Stimulated activated CD8-positive, alpha-beta memory T cell treated with anti-CD3 and anti-CD28 coated beads, Interleukin-7, amount 100 ng/mL, for 24 hours (primary cell): ENCODE data around the gene PBX3.

Experiments used
- DNase-seq: peaks from one replicate; pipeline ENCODE4 v3.0.0-alpha.2; 2020; ENCODE audit warnings: low read depth

Gene PBX3

DNA sequence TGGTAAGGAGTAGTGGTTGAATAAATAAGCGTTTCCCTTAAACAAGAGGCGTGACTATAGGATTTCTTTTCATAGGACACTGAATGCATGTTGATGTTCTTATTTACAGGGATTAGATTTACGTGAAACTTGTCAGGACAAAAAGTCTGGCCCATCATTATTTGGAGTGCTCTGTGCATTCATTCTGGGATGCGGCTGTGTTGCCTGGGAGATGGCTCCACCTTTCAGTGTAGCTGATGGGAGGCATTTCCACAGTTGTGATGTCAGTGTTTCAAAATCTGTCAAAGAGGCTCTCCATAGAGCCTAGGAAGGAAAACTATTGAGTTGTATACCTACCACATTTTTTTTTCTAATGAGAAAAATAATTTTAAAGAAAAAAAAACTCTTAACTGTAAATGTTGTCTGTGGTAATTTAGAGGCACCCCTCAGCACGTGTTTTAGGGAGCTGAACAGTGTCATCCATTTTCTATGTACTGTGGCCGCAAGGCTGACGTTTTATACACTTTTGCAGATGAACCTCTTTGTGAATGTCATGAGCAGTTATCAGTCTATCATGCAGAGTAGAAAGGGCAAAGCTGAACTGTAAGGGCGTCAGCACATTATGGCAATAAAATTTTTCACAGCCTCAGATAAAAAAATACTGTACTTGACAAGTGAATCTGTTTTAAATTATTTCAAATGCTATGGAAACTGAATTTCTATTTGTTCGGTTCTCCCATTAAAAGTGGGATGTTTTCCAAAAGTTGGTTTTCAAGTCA lies 202.7 kb downstream of the PBX3 start:
- DNase-seq = no peak

DNA sequence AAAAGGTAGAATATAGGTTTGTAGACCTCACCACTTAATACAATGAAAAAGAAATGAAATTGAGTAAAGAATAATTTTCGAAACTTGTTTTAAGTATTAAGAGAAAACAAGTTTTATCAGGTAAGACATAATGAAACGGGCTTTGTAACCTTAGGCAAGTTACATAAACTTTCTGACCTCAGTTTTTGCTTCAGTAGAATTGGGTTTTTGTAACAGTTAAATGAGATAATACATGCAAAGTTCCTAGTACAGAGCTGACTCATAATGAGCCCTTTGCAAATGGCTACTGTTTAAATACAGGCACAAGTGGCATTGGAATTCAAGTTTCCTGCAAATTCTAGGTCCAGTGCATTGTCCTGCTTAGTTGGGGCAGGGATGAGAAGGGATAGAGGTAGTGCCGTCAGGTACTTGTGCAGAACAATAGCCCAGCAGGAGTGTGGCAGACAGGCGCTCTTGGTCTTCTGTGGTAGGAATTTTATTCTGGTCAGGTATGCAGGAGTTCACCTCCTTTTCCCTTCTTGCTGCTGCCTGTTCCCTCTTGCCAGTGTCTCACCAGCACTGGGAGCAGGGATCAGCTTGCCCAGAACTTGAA lies 203.8 kb downstream of the PBX3 start:
- DNase-seq = no peak

DNA sequence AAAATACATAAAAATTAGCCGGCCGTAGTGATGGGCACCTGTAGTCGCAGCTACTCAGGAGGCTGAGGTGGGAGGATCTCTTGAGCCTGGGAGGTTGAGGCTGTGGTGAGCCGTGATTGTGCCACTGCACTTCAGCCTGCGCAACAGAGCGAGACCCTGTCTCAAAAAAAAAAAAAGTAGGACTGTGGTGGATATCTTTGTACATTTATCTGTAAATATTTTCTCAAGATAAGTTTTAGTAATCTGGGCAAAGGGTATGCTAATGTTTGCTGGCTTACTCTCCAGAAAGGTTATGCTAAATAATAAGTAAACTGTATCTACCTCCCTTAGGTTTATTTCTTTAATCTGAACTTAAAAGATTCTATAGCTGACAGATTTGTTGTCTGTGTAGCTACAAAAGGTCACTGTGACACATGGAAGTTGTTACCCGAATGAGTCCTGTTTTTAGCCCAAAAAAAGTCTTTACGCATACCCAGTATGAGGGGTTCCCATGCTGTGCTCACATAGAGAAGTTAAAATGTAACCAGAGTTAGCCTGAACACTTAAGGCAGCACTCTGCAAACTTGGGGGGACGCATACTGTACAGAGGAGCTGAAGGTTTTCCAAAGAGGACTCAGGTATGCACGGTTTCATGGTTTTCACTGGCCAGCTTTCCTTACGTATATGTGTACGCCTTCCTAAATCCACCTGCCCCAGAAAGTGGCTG lies 206.3 kb downstream of the PBX3 start:
- DNase-seq = no peak

DNA sequence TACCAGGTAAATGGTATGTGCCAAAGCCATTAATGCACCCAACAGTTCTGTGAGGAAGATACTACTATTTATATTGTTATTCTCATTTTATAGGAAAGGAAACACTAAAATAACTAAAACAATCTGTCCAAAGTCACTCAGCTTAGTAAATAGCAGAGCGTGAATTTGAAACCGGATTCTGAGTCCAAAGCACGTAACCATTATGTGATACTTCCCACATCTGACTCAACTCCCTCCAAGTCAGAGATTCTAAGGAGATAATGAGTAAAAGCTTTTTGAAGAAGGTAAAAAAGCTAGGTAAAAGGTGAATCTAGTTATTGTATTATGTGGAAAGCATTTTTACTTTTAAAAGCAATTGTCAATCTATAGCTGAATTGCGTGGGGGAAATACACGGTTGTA lies 208.9 kb downstream of the PBX3 start:
- DNase-seq = no peak

DNA sequence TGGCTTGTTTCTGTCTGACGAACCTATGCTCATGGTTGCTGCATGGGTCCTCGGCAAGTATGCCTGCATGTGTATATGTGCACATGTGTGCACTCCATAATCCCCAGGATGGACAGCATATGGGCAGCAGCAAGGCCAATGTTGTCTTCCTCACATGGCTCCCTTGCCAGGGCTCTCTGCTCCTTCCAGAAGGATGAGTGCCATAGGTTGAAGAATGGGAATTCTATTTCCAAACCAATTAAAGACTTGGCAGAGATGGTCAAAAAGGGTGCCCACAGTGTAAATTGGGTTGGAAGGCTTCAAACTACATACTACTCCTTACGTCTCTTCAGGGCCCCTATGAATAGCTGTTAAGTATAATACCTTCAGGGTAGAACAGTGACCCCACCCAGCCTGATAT lies 212.1 kb downstream of the PBX3 start:
- DNase-seq = no peak

DNA sequence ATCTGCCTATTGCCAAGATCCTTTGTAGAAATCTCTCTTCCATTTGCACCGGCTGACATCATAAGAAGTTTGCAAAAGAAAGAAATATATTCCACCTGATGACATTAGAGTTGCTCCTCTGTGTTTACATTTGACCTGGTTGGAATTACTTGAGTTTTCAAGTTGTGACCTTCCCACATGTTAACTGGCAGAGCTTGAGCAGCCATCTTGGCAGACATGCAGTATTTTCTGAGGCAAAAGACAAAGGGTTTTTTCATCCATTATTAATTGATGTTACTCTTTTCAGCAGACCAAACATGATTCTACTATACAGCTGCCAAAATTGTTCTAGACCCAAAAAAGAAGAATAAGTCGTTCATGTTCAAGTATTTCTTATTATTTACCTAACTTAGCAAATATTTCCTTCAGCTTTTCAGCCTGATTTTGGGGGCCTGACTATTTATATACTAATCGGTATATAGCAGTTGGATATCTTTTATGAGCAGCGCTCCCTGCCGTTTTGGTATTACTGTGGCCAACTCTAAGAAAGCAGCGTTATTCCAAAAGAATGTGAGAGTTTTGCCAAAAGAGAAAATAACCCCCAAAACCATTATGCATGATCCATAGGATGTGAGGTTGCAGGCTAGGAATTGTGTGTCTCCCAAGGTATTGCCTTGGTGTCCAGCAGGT lies 212.9 kb downstream of the PBX3 start:
- no peak for DNase-seq

DNA sequence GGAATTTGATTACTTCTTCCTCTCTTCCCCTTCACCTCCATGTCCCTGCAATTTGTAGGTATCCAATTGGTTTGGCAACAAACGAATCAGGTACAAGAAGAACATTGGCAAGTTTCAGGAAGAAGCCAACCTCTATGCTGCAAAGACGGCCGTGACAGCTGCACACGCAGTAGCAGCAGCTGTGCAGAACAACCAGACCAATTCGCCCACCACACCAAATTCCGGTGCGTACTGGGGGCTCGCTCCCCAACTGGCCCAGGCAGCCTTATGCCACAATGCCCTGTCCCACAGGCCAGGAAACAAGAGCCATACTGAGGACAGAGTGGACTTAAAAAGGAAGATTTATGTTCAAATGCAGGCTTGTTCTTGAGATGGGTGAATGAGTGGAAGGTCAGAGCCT lies 213.5 kb downstream of the PBX3 start:
- DNase-seq = no peak

- DNase-seq = no peak
Measured at GRCh38 chr9:125961072-125961471, 213.9 kb downstream of the PBX3 start.

DNA sequence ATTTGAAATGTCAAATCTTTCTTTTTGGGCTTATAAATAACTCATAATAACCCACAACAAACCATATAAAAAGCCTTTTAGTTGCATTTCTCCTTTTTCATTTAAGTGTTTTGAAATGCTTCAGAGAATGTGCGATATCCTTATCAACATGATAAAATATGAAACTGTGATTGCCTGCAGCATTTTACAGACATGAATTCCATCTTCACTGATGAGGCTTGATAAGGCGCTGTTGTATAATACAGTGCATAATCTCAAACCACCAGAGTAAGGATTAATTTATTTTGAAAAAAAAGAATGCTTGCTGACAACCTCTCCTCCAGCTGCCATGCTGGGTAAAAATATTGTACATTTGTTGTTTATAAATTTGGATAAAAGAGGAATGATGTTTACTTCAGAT lies 216.8 kb downstream of the PBX3 start:
- no peak for DNase-seq

DNA sequence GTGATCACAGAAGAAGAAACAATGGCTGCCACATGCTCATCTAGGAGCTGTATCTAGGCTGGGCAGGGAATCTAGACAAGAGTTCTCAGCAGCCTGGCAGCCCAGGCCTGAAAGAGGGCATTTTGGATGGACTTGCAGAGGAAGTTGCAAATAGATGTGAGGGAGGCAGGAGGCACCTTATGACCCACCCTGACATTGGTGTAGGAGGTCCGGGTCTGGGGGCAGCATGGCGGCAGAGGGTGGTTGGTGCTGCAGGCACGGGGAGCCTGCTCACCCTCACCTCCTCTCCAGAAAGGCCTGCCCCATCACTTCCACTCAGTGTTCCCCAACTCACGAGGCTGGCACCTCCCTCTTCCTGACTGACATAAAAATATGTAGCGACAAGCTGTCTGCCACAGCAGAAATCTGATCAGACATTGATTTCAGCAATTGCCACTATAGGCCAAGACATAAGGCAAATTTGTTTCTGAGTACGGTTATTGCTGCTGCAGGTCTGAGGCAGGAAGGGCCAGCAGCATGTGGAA lies 217.6 kb downstream of the PBX3 start:
- no peak for DNase-seq

GRCh38 chr9:125965477-125965876 lies 218.3 kb downstream of the PBX3 start:
- DNase-seq = no peak

DNA sequence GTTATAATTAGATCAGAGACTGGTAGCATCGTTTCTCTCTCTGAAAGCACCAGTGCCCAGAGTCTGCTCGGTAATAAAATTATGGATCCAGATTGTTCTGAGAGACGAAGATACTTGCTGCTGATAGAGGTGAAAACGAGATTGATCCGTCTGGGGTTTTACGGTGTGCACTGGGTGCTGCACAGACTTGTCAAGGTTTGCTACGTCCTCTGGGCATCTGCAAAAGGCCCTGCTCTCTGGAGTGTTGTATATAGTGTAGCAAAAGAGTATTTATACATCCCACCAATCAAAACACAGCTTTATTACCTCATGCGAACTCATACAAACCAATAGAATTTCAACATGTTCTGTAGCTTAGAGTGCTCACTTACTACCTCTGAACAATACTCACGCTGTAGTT lies 219.3 kb downstream of the PBX3 start:
- no peak for DNase-seq

DNA sequence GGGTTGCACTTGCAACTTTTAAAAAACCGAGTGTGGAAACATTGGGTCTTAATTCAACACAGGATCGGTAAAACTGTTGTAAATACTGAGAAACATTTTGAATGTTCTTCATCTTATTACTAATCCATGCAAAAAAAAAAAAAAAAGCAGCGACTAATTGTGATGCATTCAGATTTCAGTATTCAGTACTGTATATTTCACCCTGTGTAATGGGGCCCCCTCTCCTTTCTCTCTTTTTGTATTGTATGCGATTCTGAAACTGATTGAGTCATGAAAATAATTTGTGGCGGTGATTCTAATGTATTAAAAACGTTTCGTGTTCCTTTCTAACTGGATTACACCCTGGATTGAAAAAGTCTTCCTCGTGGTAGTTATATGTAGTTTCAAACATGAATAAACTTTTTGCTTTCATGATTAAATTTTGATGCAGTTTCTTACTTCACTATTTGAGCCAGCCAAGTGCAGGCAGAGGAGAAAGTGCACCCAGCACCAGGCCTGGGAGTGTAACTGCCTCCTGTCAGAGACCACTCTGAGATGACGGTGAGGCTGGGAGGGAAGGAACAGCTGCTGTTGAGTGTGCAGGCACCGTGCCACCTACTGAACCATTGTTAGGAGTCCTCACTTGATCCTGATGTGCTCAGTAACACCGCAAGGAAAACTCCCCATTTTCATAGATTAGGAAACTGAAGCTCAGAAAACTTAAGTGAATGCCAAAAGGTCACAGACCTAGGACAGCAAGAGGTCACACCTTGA lies 220.0 kb downstream of the PBX3 start:
- no peak for DNase-seq

DNA sequence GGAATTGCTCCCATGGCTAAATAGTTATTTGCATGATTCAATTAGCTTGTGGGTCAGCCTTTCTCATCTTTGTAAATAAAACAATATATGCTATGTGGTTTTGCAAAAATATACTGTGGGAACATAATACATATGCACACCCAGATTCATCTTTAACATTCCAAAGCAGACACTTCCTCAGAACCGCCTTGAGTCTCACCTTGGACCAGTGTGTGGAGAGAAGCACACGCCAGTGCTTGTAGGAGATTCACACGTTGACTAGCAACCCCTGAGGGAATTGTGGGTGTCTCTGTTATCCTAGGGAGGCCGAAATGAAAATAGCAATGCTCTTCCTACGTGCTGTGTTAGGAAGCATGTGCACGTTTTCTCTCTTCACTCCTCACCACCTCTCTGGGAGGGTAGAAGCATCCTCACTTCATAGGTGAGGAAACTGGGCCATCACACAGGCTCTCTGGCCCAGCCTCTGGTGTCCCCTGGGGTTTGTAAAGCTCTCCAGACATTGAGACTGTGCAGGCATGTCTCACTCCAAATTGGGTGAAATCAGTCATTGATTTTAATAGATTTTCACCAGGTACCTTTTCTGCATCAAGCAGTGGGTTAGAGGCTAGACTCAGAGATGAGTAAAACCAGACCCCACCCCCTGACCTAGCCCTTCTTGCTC lies 221.7 kb downstream of the PBX3 start:
- no peak for DNase-seq

- DNase-seq = no peak
Measured at GRCh38 chr9:125969462-125969861, 222.3 kb downstream of the PBX3 start.

GRCh38 chr9:125969868-125970267 lies 222.7 kb downstream of the PBX3 start:
- DNase-seq = no peak

GRCh38 chr9:125970340-125970739 lies 223.2 kb downstream of the PBX3 start:
- DNase-seq = no peak

- no peak for DNase-seq
Measured at GRCh38 chr9:125971050-125971449, 223.9 kb downstream of the PBX3 start.

DNA sequence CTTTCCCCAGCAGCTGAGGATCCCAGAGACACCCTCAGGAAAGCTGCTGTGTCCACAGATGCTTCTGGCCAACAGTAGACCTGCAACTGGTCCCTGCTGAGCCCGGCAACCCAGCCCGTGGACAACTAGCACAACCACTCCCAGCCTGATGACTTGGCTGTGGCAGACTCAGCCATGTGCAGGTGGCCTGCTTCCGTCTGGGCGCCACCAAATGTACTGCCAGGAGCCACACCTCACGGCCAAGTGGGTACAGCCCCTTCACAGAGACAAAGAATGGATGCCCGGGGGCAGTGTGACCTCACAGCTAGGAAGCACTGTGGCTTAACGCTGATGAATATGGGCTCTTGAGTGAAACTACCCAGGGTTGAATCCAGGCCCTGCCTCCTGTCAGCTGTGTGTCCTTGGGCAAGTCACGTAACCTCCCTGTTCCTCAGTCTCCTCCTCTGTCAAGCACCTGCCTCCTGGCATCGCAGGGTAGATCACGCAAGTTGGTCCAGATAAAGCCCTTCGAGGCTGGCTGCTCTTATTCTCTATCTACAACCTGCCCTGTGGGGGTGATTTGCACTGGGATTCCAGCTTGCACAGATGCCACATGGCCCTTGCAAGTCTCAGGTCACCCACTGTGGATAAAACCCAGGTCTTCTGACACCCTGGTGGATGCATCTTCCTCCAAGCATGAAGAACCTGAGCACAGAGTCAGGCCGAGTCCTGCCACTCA lies 225.0 kb downstream of the PBX3 start:
- no peak for DNase-seq

GRCh38 chr9:125973547-125973946 lies 226.4 kb downstream of the PBX3 start:
- no peak for DNase-seq

GRCh38 chr9:125974705-125975104 lies 227.5 kb downstream of the PBX3 start:
- DNase-seq = no peak
